ENCODE measurements around the gene TMEM269.

TMEM269 gene

GRCh38 chr1:42824481-42825035 lies 39.8 kb downstream of the TMEM269 start:
- DNase-seq (ENCODE audit: extremely low read depth, low read depth): no peak
- no peak for TF ChIP-seq CTCF (IDR thresholded peaks at IDR 0.05; ENCODE audit: low read depth, low read length)

- no peak for TF ChIP-seq CTCF (IDR thresholded peaks at IDR 0.05; ENCODE audit: low read depth, low read length)
- no peak for DNase-seq (ENCODE audit: extremely low read depth, low read depth)
Measured at GRCh38 chr1:42825036-42825851, 40.5 kb downstream of the TMEM269 start.

- no peak for TF ChIP-seq CTCF (IDR thresholded peaks at IDR 0.05; ENCODE audit: low read depth, low read length)
Measured at GRCh38 chr1:42830631-42831030, 45.8 kb downstream of the TMEM269 start.

GRCh38 chr1:42831273-42831672 lies 46.5 kb downstream of the TMEM269 start:
- no peak for TF ChIP-seq CTCF (IDR thresholded peaks at IDR 0.05; ENCODE audit: low read depth, low read length)
- no peak for DNase-seq (ENCODE audit: extremely low read depth, low read depth)

More at GRCh38 chr1:42830631-42831030, 45.8 kb downstream of the TMEM269 start:
- no peak for DNase-seq (ENCODE audit: extremely low read depth, low read depth)

GRCh38 chr1:42832641-42833240 lies 48.0 kb downstream of the TMEM269 start:
- TF ChIP-seq CTCF (IDR thresholded peaks at IDR 0.05; ENCODE audit: low read depth, low read length): no peak
- DNase-seq (ENCODE audit: extremely low read depth, low read depth): no peak

GRCh38 chr1:42833981-42834380 lies 49.2 kb downstream of the TMEM269 start:
- TF ChIP-seq CTCF (IDR thresholded peaks at IDR 0.05; ENCODE audit: low read depth, low read length): no peak
- no peak for DNase-seq (ENCODE audit: extremely low read depth, low read depth)

- TF ChIP-seq CTCF (IDR thresholded peaks at IDR 0.05; ENCODE audit: low read depth, low read length): no peak
- DNase-seq (ENCODE audit: extremely low read depth, low read depth): no peak
Measured at GRCh38 chr1:42834803-42835202, 50.0 kb downstream of the TMEM269 start.

Measured in AG09319 (cell line).